HepG2 (cell line): ENCODE results near the gene RCE1. TPM values are rescaled to one million over a fixed set of nuclear protein-coding genes. Genes with fewer than 3 reads are reported as not detected.

Experiments
- DMAP1 ChIP-seq: IDR thresholded peaks from 2 replicates; pipeline ENCODE4 v1.6.1; 2016
- DNMT1 ChIP-seq: sonication (generic); formaldehyde crosslinking; IDR thresholded peaks from 2 replicates; pipeline ENCODE4 v1.5.1; 2020; ENCODE audit warnings: mild to moderate bottlenecking, missing genetic modification reagents
- EP300 ChIP-seq, 3 experiments: sonication (generic) in 1 of 3; formaldehyde crosslinking in 1 of 3; IDR thresholded peaks; 2 replicates each; pipeline versions ENCODE4 v1.5.1 to v1.6.1; 2011 to 2020; ENCODE audit warnings: low read depth in 2 of 3, low read length in 2 of 3, borderline replicate concordance in 1 of 3, improper control_type of control experiment in 1 of 3, mild to moderate bottlenecking in 1 of 3, missing genetic modification reagents in 1 of 3, moderate library complexity in 1 of 3
- FOSL1 ChIP-seq: sonication (generic); formaldehyde crosslinking; IDR thresholded peaks from 2 replicates; pipeline ENCODE4 v1.9.0; 2021; ENCODE audit warnings: missing genetic modification reagents, borderline replicate concordance
- FOXA3 ChIP-seq: IDR thresholded peaks from 2 replicates; pipeline ENCODE4 v1.6.1; 2016; ENCODE audit warnings: missing genetic modification reagents, missing compliant biosample characterization
- HCFC1 ChIP-seq: fragments of 150-350 bp; IDR thresholded peaks from 2 replicates; pipeline ENCODE4 v1.6.1; 2014; ENCODE audit warnings: low read depth, low read length
- KDM2A ChIP-seq: sonication (generic); formaldehyde crosslinking; IDR thresholded peaks from 2 replicates; pipeline ENCODE4 v1.4.0; 2020; ENCODE audit warnings: low read depth, missing genetic modification reagents, borderline replicate concordance
- MTA1 ChIP-seq: sonication (generic); formaldehyde crosslinking; IDR thresholded peaks from 2 replicates; pipeline ENCODE4 v1.4.0; 2020; ENCODE audit warnings: missing genetic modification reagents, mild to moderate bottlenecking, borderline replicate concordance
- MYNN ChIP-seq: sonication (generic); formaldehyde crosslinking; IDR thresholded peaks from 2 replicates; pipeline ENCODE4 v1.4.0; 2020; ENCODE audit warnings: mild to moderate bottlenecking, low read depth, missing genetic modification reagents
- NCOA2 ChIP-seq: sonication (generic); formaldehyde crosslinking; IDR thresholded peaks from 2 replicates; pipeline ENCODE4 v1.8.0; 2022; ENCODE audit warnings: inconsistent platforms
- PRMT3 ChIP-seq: sonication (generic); formaldehyde crosslinking; IDR thresholded peaks from 2 replicates; pipeline ENCODE4 v1.8.1; 2022; ENCODE audit warnings: low read depth, mild to moderate bottlenecking, moderate library complexity, missing genetic modification reagents, borderline replicate concordance
- SP2 ChIP-seq: sonication (generic); formaldehyde crosslinking; IDR thresholded peaks from 2 replicates; pipeline ENCODE4 v1.5.1; 2020; ENCODE audit warnings: mild to moderate bottlenecking, missing genetic modification reagents
- ZNF280D ChIP-seq: sonication (generic); formaldehyde crosslinking; IDR thresholded peaks from 2 replicates; pipeline ENCODE4 v1.5.1; 2020; ENCODE audit warnings: mild to moderate bottlenecking, missing genetic modification reagents
- ZNF337 ChIP-seq: sonication (generic); formaldehyde crosslinking; IDR thresholded peaks from 2 replicates; pipeline ENCODE4 v1.5.1; 2020; ENCODE audit warnings: missing genetic modification reagents, low read depth, mild to moderate bottlenecking, borderline replicate concordance
- ZNF468 ChIP-seq: sonication (generic); formaldehyde crosslinking; IDR thresholded peaks from 2 replicates; pipeline ENCODE4 v1.8.0; 2022; ENCODE audit warnings: mild to moderate bottlenecking, moderate library complexity, missing genetic modification reagents
- ZNF501 ChIP-seq: sonication (generic); formaldehyde crosslinking; IDR thresholded peaks from 2 replicates; pipeline ENCODE4 v1.5.1; 2020; ENCODE audit warnings: mild to moderate bottlenecking, moderate library complexity, missing genetic modification reagents
- ZNF660 ChIP-seq: sonication (generic); formaldehyde crosslinking; IDR thresholded peaks from 2 replicates; pipeline ENCODE4 v1.5.1; 2020; ENCODE audit warnings: mild to moderate bottlenecking, low read depth, missing genetic modification reagents, borderline replicate concordance
- polyA plus RNA-seq, 8 experiments: library from polyadenylated mRNA; depleted of rRNA in 3 of 8; stranded (reverse) in 7 of 8; unstranded in 1 of 8; fragments of >200 nt; fragmentation: Illumina TruSeq in 4 of 8; extraction: Trizol in 4 of 8; gene quantifications; 2 replicates each; pipeline versions ENCODE4 v1.2.1 to v1.2.3, GENCODE V29; 2011 to 2016; ENCODE audit warnings: low read depth in 4 of 8, missing spikeins in 1 of 8, mixed read lengths in 1 of 8; ENCODE audit not compliant: insufficient read depth in 1 of 8
- total RNA-seq, 5 experiments: library from RNA; depleted of rRNA; stranded (reverse); fragments of >200 nt; fragmentation: Illumina TruSeq; extraction: Trizol; gene quantifications; 2 replicates each; pipeline ENCODE4 v1.2.3, GENCODE V29; 2016; ENCODE audit warnings: low read depth in 1 of 5
- TF ChIP-seq, protein P1 (sequence below): sonication (generic); formaldehyde crosslinking; IDR thresholded peaks from 2 replicates; pipeline ENCODE4 v1.4.0; 2020; ENCODE audit warnings: missing genetic modification reagents, borderline replicate concordance
- TF ChIP-seq, protein P2 (sequence below): sonication (generic); formaldehyde crosslinking; IDR thresholded peaks from 2 replicates; pipeline ENCODE4 v1.8.0; 2022; ENCODE audit warnings: mild to moderate bottlenecking, missing genetic modification reagents
- TF ChIP-seq, protein P3 (sequence below): IDR thresholded peaks from 2 replicates; pipeline ENCODE4 v1.6.1; 2012; ENCODE audit warnings: low read length, improper control_type of control experiment

Gene RCE1
- total and polyA plus RNA-seq, 2 of the 13 experiments (the other 11 are each of a cell fraction or from before 2014, with no cell fraction given) = 22.2 to 22.4 TPM

DNA sequence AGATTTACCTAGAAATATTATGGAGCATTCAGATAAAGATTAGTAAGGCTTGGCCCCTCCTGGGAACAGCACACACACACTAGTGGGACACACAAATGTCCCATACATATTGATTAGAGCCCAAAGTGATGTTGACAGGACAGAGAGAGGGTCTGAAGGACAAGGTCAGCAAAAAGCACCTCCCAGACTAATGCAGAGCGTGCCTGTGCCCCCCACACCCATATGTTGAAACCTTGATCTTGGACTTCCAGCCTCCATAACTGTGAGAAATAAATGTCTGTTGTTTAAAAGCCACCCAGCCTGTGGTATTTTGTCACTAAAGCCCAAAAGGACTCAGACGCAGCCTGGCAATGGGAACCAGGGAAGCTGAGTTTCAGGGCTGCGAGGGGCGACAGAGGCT is 41.2 kb downstream of the RCE1 start (continued):
- TF ChIP-seq NCOA2 (CRISPR knock-in tag) (0 out of 2 replicates have a peak, but pooled peaks have one; percentile 20), ZNF280D (no peak), ZNF337 (no peak), SP2 (CRISPR knock-in tag) (no peak), FOSL1 (CRISPR knock-in tag) (no peak), DNMT1 (CRISPR knock-in tag) (no peak), EP300 (IDR thresholded peaks at IDR 0.05; ENCODE audit: low read depth in 2 of 2, low read length in 2 of 2) (no peak), EP300 (CRISPR knock-in tag; IDR thresholded peaks at IDR 0.05; ENCODE audit: borderline replicate concordance) (no peak), FOXA3 (CRISPR knock-in tag) (peak; percentile 40; the same call in 1 of the 2 replicates), ZNF660 (CRISPR knock-in tag) (no peak), HCFC1 (no peak), KDM2A (CRISPR knock-in tag) (no peak), MYNN (CRISPR knock-in tag) (no peak), PRMT3 (CRISPR knock-in tag) (no peak), DMAP1 (CRISPR knock-in tag) (no peak), MTA1 (CRISPR knock-in tag) (no peak), ZNF468 (no peak), ZNF501 (0 out of 2 replicates have a peak, but pooled peaks have one; percentile 30)
- TF ChIP-seq, protein P1, sequence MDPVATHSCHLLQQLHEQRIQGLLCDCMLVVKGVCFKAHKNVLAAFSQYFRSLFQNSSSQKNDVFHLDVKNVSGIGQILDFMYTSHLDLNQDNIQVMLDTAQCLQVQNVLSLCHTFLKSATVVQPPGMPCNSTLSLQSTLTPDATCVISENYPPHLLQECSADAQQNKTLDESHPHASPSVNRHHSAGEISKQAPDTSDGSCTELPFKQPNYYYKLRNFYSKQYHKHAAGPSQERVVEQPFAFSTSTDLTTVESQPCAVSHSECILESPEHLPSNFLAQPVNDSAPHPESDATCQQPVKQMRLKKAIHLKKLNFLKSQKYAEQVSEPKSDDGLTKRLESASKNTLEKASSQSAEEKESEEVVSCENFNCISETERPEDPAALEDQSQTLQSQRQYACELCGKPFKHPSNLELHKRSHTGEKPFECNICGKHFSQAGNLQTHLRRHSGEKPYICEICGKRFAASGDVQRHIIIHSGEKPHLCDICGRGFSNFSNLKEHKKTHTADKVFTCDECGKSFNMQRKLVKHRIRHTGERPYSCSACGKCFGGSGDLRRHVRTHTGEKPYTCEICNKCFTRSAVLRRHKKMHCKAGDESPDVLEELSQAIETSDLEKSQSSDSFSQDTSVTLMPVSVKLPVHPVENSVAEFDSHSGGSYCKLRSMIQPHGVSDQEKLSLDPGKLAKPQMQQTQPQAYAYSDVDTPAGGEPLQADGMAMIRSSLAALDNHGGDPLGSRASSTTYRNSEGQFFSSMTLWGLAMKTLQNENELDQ = no peak
- TF ChIP-seq, protein P2, sequence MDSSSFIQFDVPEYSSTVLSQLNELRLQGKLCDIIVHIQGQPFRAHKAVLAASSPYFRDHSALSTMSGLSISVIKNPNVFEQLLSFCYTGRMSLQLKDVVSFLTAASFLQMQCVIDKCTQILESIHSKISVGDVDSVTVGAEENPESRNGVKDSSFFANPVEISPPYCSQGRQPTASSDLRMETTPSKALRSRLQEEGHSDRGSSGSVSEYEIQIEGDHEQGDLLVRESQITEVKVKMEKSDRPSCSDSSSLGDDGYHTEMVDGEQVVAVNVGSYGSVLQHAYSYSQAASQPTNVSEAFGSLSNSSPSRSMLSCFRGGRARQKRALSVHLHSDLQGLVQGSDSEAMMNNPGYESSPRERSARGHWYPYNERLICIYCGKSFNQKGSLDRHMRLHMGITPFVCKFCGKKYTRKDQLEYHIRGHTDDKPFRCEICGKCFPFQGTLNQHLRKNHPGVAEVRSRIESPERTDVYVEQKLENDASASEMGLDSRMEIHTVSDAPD (CRISPR knock-in tag) = no peak
- TF ChIP-seq, protein P3, sequence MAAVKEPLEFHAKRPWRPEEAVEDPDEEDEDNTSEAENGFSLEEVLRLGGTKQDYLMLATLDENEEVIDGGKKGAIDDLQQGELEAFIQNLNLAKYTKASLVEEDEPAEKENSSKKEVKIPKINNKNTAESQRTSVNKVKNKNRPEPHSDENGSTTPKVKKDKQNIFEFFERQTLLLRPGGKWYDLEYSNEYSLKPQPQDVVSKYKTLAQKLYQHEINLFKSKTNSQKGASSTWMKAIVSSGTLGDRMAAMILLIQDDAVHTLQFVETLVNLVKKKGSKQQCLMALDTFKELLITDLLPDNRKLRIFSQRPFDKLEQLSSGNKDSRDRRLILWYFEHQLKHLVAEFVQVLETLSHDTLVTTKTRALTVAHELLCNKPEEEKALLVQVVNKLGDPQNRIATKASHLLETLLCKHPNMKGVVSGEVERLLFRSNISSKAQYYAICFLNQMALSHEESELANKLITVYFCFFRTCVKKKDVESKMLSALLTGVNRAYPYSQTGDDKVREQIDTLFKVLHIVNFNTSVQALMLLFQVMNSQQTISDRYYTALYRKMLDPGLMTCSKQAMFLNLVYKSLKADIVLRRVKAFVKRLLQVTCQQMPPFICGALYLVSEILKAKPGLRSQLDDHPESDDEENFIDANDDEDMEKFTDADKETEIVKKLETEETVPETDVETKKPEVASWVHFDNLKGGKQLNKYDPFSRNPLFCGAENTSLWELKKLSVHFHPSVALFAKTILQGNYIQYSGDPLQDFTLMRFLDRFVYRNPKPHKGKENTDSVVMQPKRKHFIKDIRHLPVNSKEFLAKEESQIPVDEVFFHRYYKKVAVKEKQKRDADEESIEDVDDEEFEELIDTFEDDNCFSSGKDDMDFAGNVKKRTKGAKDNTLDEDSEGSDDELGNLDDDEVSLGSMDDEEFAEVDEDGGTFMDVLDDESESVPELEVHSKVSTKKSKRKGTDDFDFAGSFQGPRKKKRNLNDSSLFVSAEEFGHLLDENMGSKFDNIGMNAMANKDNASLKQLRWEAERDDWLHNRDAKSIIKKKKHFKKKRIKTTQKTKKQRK = no peak
